ENCODE results near the gene SCARF1.

GRCh38 chr17:1658100-1658499, 12.6 kb upstream of the SCARF1 start:
- no peak for TF ChIP-seq YY1 (IDR thresholded peaks at IDR 0.05; ENCODE audit: insufficient read depth, insufficient read length)
- no peak for TF ChIP-seq SUZ12 (IDR thresholded peaks at IDR 0.05; ENCODE audit: extremely low read depth, insufficient read depth, insufficient read length)
- no peak for TF ChIP-seq ZNF274 (IDR thresholded peaks at IDR 0.05; ENCODE audit: low read depth, low read length)

All from NT2/D1 (cell line).